NCI-H345 treated with DMSO at 0.1 percent for 48 hours (cell line): ENCODE measurements around the gene LIPC.

Experiments used
- DNase-seq: peaks from one replicate; lab custom pipeline; 2025; ENCODE audit not compliant: unreplicated experiment; lab: John Stamatoyannopoulos, UW

LIPC gene

GRCh38 chr15:58472221-58472620, 40.4 kb downstream of the LIPC start:
- no peak for DNase-seq

- no peak for DNase-seq
Observed at GRCh38 chr15:58472821-58473581, 41.2 kb downstream of the LIPC start.

GRCh38 chr15:58473724-58474123, 41.9 kb downstream of the LIPC start:
- DNase-seq: no peak

- DNase-seq: no peak
Observed at GRCh38 chr15:58474741-58475323, 43.0 kb downstream of the LIPC start.

- DNase-seq: peak; percentile 66
Observed at GRCh38 chr15:58475573-58476524, 44.1 kb downstream of the LIPC start.

GRCh38 chr15:58476525-58477162, 44.9 kb downstream of the LIPC start:
- no peak for DNase-seq

GRCh38 chr15:58477170-58477569, 45.4 kb downstream of the LIPC start:
- no peak for DNase-seq

GRCh38 chr15:58478035-58478434, 46.2 kb downstream of the LIPC start:
- DNase-seq: no peak

GRCh38 chr15:58478579-58478978, 46.8 kb downstream of the LIPC start:
- DNase-seq: no peak

- no peak for DNase-seq
Observed at GRCh38 chr15:58479941-58480340, 48.1 kb downstream of the LIPC start.

GRCh38 chr15:58483376-58483775, 51.6 kb downstream of the LIPC start:
- no peak for DNase-seq

- DNase-seq: no peak
Observed at GRCh38 chr15:58484791-58485600, 53.2 kb downstream of the LIPC start.

GRCh38 chr15:58486062-58486461, 54.3 kb downstream of the LIPC start:
- no peak for DNase-seq

- DNase-seq: no peak
Observed at GRCh38 chr15:58486564-58486963, 54.8 kb downstream of the LIPC start.

- DNase-seq: no peak
Observed at GRCh38 chr15:58487041-58487723, 55.4 kb downstream of the LIPC start.

- no peak for DNase-seq
Observed at GRCh38 chr15:58487724-58488120, 55.9 kb downstream of the LIPC start.

GRCh38 chr15:58489289-58490085, 57.7 kb downstream of the LIPC start:
- no peak for DNase-seq

- DNase-seq: no peak
Observed at GRCh38 chr15:58490086-58490887, 58.5 kb downstream of the LIPC start.
